GM12891 (cell line): ENCODE data around the gene MYCBP2.

ENCODE experiments used
- POLR2A ChIP-seq: IDR thresholded peaks from 2 replicates; pipeline ENCODE4 v1.6.1; 2011; ENCODE audit warnings: low read depth, low read length, control low read depth
- POLR2AphosphoS5 ChIP-seq: IDR thresholded peaks from 2 replicates; pipeline ENCODE4 v1.6.1; 2011; ENCODE audit warnings: low read depth, low read length, control low read depth
- POU2F2 ChIP-seq: IDR thresholded peaks from 2 replicates; pipeline ENCODE4 v1.6.1; 2011; ENCODE audit warnings: low read depth, mild to moderate bottlenecking, control low read depth, low read length, moderate library complexity
- TAF1 ChIP-seq: IDR thresholded peaks from 2 replicates; pipeline ENCODE4 v1.6.1; 2011; ENCODE audit warnings: low read depth, low read length, control low read depth

DNA sequence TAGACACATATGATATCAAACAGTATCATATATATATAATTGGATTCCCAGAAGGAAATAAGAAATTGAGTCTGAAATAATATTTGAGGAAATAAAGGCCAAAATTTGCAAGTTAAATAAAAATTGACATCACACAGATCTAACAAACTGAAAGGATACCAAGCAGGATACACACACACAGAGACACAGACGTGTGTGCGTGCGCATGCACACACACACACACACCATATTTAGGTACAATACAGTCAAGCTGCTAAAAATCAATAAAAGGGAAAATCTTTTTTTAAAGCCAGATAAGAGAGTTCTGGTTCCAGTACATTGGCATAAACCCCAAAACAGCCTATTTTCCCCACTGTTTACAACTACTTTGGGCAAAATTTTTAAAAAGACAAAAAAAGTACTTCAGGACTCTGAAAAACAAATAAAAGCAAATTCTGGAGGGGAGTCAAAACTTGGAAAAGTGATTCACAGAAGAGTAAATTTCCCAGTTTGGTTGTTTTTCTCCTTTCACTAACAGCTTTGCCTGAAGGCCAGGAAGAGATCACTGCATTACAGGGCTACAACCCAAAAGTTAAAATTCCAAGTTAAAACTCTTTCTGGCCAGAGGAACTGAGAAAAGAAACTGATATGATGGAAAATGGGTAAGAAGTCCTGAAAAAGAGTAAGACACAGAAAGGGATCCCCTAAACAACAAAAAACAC lies 16.2 kb downstream of the MYCBP2 start:
- no peak for TF ChIP-seq POLR2AphosphoS5
- TF ChIP-seq POLR2A, result no peak
- TF ChIP-seq TAF1, result no peak
- TF ChIP-seq POU2F2, result no peak
